ENCODE measurements around the gene SELPLG. TPM values are rescaled to one million over a fixed set of nuclear protein-coding genes. Genes with fewer than 3 reads are reported as not detected.

Gene SELPLG
- total and polyA plus RNA-seq, 2 experiments from 2014 or later, result 0.37 to 1.5 TPM

GRCh38 chr12:108649669-108650068 lies 16.0 kb upstream of the SELPLG start:
- no peak overlapping the region for H2AFZ ChIP-seq
- WGBS (ENCODE audit: low lambda C conversion rate, missing lambda C conversion rate), result 51% methylated on average over 4 of the region's 4 CpGs
- DNase-seq (ENCODE audit: low spot score), result no peak
- no peaks in the 10 kb centered on the region for H3K79me2 ChIP-seq
- H3K4me3 ChIP-seq, result no peak overlapping the region
- no peaks in the 10 kb centered on the region for H3K36me3 ChIP-seq (replicated peaks; ENCODE audit: insufficient read depth, low read depth)
- H3K27me3 ChIP-seq, result no peaks in the 10 kb centered on the region
- no peaks in the 10 kb centered on the region for H3K9me3 ChIP-seq (ENCODE audit: low read depth)
- H3K27ac ChIP-seq, result no peak overlapping the region
- H4K20me1 ChIP-seq (ENCODE audit: insufficient read depth, poor library complexity, severe bottlenecking), result no peaks in the 10 kb centered on the region
- H3K9me2 ChIP-seq (replicated peaks; ENCODE audit: insufficient read depth), result no peaks in the 10 kb centered on the region
- H3K4me1 ChIP-seq (ENCODE audit: insufficient read depth), result no peaks in the 10 kb centered on the region
- TF ChIP-seq EZH2phosphoT487 (IDR thresholded peaks at IDR 0.05; ENCODE audit: low read depth, severe bottlenecking, unreplicated experiment) (no peak), CTCF (IDR thresholded peaks at IDR 0.05; ENCODE audit: poor library complexity) (no peak), EZH2 (IDR thresholded peaks at IDR 0.05; ENCODE audit: borderline replicate concordance) (no peak)
- H3K4me2 ChIP-seq, result no peak overlapping the region

DNA sequence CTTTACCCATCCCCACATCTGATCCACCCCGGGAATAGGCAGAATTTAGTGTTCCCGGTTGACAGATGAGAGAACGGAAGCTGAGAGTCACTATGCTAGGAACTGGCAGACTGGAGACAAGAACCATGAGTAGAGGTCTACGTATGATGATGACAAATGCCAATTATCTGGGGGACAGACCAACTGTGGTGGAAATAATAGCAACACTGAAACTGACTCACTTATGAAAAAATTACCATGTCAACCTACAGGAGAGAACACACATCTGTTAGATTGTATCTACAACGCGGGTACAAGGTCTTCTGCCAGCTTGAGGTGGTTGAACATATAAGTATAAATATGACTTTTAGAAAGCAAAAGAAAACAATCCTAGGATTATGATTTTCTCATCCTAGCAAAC lies 15.4 kb upstream of the SELPLG start:
- Histone ChIP-seq H2AFZ (no peak overlapping the region), H3K9me2 (replicated peaks; ENCODE audit: insufficient read depth) (no peaks in the 10 kb centered on the region), H3K4me3 (no peak overlapping the region), H3K79me2 (no peaks in the 10 kb centered on the region), H3K36me3 (replicated peaks; ENCODE audit: insufficient read depth, low read depth) (no peaks in the 10 kb centered on the region), H3K4me1 (ENCODE audit: insufficient read depth) (no peaks in the 10 kb centered on the region), H3K27me3 (no peaks in the 10 kb centered on the region), H4K20me1 (ENCODE audit: insufficient read depth, poor library complexity, severe bottlenecking) (no peaks in the 10 kb centered on the region), H3K27ac (no peak overlapping the region), H3K9me3 (ENCODE audit: low read depth) (no peaks in the 10 kb centered on the region), H3K4me2 (no peak overlapping the region)
- WGBS (ENCODE audit: low lambda C conversion rate, missing lambda C conversion rate), result 93% methylated on average over 6 of the region's 6 CpGs
- DNase-seq (ENCODE audit: low spot score), result no peak
- TF ChIP-seq EZH2phosphoT487 (IDR thresholded peaks at IDR 0.05; ENCODE audit: low read depth, severe bottlenecking, unreplicated experiment) (no peak), EZH2 (IDR thresholded peaks at IDR 0.05; ENCODE audit: borderline replicate concordance) (no peak), CTCF (IDR thresholded peaks at IDR 0.05; ENCODE audit: poor library complexity) (no peak)

DNA sequence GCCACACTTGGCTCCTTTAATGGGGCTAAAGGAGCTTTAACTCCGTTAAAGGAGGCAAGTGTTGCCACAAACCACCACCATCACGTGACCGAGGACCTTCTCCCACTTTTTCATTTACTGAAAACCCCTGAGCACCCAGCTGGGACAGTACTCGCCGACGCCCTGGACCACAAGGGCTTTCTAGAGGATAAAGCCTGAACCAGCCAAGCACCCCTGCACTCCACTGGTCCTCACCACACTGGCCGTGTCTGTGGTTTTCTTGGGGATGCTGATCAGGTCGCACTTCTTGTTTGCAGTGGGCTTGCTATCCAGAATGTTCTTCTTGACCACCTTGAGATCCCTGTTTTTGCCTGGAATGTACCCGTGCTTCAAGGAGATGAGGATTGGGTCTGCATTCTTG lies 14.7 kb upstream of the SELPLG start:
- Histone ChIP-seq H4K20me1 (ENCODE audit: insufficient read depth, poor library complexity, severe bottlenecking) (no peaks in the 10 kb centered on the region), H3K4me2 (no peak overlapping the region), H2AFZ (no peak overlapping the region), H3K9me3 (ENCODE audit: low read depth) (no peaks in the 10 kb centered on the region), H3K36me3 (replicated peaks; ENCODE audit: insufficient read depth, low read depth) (no peaks in the 10 kb centered on the region), H3K9me2 (replicated peaks; ENCODE audit: insufficient read depth) (no peaks in the 10 kb centered on the region), H3K27ac (no peak overlapping the region), H3K79me2 (no peaks in the 10 kb centered on the region), H3K4me1 (ENCODE audit: insufficient read depth) (no peaks in the 10 kb centered on the region), H3K4me3 (no peak overlapping the region), H3K27me3 (no peaks in the 10 kb centered on the region)
- DNase-seq (ENCODE audit: low spot score), result no peak
- 98% methylated on average over 9 of the region's 9 CpGs for WGBS (ENCODE audit: low lambda C conversion rate, missing lambda C conversion rate)
- no peak for TF ChIP-seq EZH2 (IDR thresholded peaks at IDR 0.05; ENCODE audit: borderline replicate concordance)
- TF ChIP-seq CTCF (IDR thresholded peaks at IDR 0.05; ENCODE audit: poor library complexity), result no peak
- TF ChIP-seq EZH2phosphoT487 (IDR thresholded peaks at IDR 0.05; ENCODE audit: low read depth, severe bottlenecking, unreplicated experiment), result no peak

Measured in hepatocyte (in vitro differentiated cells).